HG02840 (cell line): ENCODE data around the gene RAD51B.
"Not testable (repeated sequence)": the region's sequence is repeated elsewhere in the genome, so short reads cannot be mapped to it uniquely, and the experiment has no call there.

Experiments
- ATAC-seq: cut with Tn5 transposase; IDR thresholded peaks from one replicate; pipeline ENCODE4 v1.9.1; 2021; ENCODE audit warnings: mild to moderate bottlenecking, moderate library complexity, moderate number of reproducible peaks; ENCODE audit not compliant: unreplicated experiment, low FRiP score

The RAD51B gene

GRCh38 chr14:68660495-68660894 is 840.9 kb downstream of the RAD51B start:
- ATAC-seq: no peak

- no peak for ATAC-seq
Observed at GRCh38 chr14:68661226-68662225, 841.9 kb downstream of the RAD51B start.

- ATAC-seq: no peak
Observed at GRCh38 chr14:68662392-68662791, 842.8 kb downstream of the RAD51B start.

GRCh38 chr14:68662826-68663225 is 843.2 kb downstream of the RAD51B start:
- ATAC-seq: not testable (repeated sequence)

GRCh38 chr14:68663385-68664076 is 844.0 kb downstream of the RAD51B start:
- peak; percentile 75 for ATAC-seq

GRCh38 chr14:68664225-68664681 is 844.7 kb downstream of the RAD51B start:
- no peak for ATAC-seq

GRCh38 chr14:68665131-68665530 is 845.6 kb downstream of the RAD51B start:
- no peak for ATAC-seq

GRCh38 chr14:68665792-68666204 is 846.2 kb downstream of the RAD51B start:
- no peak for ATAC-seq

- no peak for ATAC-seq
Observed at GRCh38 chr14:68666236-68666635, 846.7 kb downstream of the RAD51B start.

GRCh38 chr14:68666899-68667298 is 847.3 kb downstream of the RAD51B start:
- no peak for ATAC-seq

GRCh38 chr14:68667313-68667791 is 847.8 kb downstream of the RAD51B start:
- ATAC-seq: no peak

GRCh38 chr14:68668028-68668427 is 848.4 kb downstream of the RAD51B start:
- no peak for ATAC-seq

- ATAC-seq: no peak
Observed at GRCh38 chr14:68668531-68668930, 849.0 kb downstream of the RAD51B start.

- no peak for ATAC-seq
Observed at GRCh38 chr14:68669111-68669511, 849.5 kb downstream of the RAD51B start.

- ATAC-seq: no peak
Observed at GRCh38 chr14:68669603-68670358, 850.2 kb downstream of the RAD51B start.

GRCh38 chr14:68670359-68670715 is 850.8 kb downstream of the RAD51B start:
- no peak for ATAC-seq

- ATAC-seq: no peak
Observed at GRCh38 chr14:68671909-68672308, 852.3 kb downstream of the RAD51B start.

- ATAC-seq: no peak
Observed at GRCh38 chr14:68672609-68673285, 853.2 kb downstream of the RAD51B start.

- no peak for ATAC-seq
Observed at GRCh38 chr14:68673464-68673863, 853.9 kb downstream of the RAD51B start.
